HG03196 (cell line): ENCODE measurements around the gene MED12L.

Experiments
- ATAC-seq: cut with Tn5 transposase; IDR thresholded peaks from one replicate; pipeline ENCODE4 v1.9.1; 2021; ENCODE audit not compliant: unreplicated experiment

MED12L gene

GRCh38 chr3:151479452-151479851, 394.0 kb downstream of the MED12L start:
- no peak for ATAC-seq

GRCh38 chr3:151480492-151480891, 395.0 kb downstream of the MED12L start:
- ATAC-seq: no peak

- no peak for ATAC-seq
These were observed 398.0 kb downstream of the MED12L start for GRCh38 chr3:151483488-151483887.

GRCh38 chr3:151483961-151484520, 398.6 kb downstream of the MED12L start:
- no peak for ATAC-seq
